Bronchus fibroblast of lung (primary cell): ENCODE data around the gene SOWAHA. TPM values are rescaled to one million over a fixed set of nuclear protein-coding genes. Genes with fewer than 3 reads are reported as not detected.

ENCODE experiments used
- total RNA-seq: library from RNA; depleted of rRNA; stranded (reverse); fragments of >200 nt; gene quantifications from 2 replicates; pipeline ENCODE4 v1.2.3, GENCODE V29; 2015

The SOWAHA gene
- under 0.01 TPM in 1 of 2 replicates, not detected in the other for total RNA-seq

GRCh38 chr5:132812781-132813598, at the start of gene SOWAHA:
SOWAHA (plus strand) TSS chr5:132813302; CDS start chr5:132813622, 320 bp downstream.

DNA sequence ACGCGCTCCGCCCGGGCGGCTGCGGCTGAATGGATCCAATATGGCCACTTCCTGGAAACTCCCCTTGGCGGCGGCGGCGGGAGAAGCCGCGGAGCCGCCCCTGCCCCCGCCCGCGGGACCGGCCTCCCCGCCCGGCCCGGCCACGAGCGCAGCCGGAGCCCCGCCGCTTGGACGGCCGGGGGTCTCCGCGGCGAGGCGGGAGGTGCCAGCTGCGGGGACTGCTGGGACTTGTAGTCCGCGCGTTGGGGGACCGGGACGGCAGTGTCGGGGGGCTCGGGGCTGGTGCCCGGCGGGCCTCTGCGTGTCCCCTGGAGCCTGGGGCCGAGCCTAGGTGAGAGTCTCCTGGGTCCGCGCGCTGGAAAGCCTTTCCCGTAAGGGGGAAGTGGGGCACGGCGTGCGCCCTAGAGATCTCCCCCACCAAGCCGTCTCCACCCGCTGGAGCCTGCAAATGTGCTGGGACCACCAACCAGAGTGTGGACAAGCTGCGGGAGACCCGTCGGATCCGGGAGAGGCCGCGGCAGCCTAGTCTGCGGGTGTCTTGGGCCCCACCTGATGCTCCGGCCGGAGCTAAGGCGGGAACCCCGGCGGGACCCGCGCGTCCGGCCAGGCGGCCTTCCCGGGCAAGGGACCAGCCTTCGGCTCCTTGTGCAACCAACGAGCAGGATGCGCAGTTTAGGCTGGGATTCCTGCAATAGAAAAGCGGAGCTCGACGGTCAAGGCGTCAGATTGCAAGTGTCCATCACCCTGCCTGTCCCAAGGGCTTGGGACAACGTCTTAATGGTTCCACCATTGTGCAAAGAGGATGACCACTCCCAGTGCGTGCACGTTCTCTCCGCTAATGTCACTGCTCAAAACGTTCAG, 35.7 kb upstream of the SOWAHA start, which contains the start of gene SEPTIN8:
Gene SEPTIN8, minus strand, starts transcription at position 31 of the 861 bp plus-strand sequence. CDS start 102 bp downstream, outside the sequence.

GRCh38 chr5:132830436-132831094, 17.5 kb downstream of the SOWAHA start, which contains the start of gene SHROOM1:
SHROOM1 (minus strand) TSS chr5:132830647; CDS start chr5:132826140, 4,507 bp downstream.

Other genes starting within 250 kb of the SOWAHA start
- gene IL13, start 155.1 kb upstream of the SOWAHA start, total RNA-seq = not detected in 2 replicates
- not detected in 2 replicates for gene IL4, start 139.3 kb upstream of the SOWAHA start, total RNA-seq
- 3.1 and 3.4 TPM in 2 replicates for gene KIF3A, start 75.8 kb upstream of the SOWAHA start, total RNA-seq
- not detected in 2 replicates for gene CCNI2, start 65.9 kb upstream of the SOWAHA start, total RNA-seq
- 41.9 and 45.1 TPM in 2 replicates for gene SEPTIN8, start 36.1 kb upstream of the SOWAHA start, total RNA-seq
- 8.1 and 12.9 TPM in 2 replicates for gene SHROOM1, start 17.3 kb downstream of the SOWAHA start, total RNA-seq
- gene GDF9, start 53.2 kb downstream of the SOWAHA start, total RNA-seq = 0.15 and 0.17 TPM in 2 replicates
- gene UQCRQ, start 53.3 kb downstream of the SOWAHA start, total RNA-seq = 186 and 237 TPM in 2 replicates
- gene LEAP2, start 60.4 kb downstream of the SOWAHA start, total RNA-seq = 0.34 and 0.45 TPM in 2 replicates
- 19.6 and 23.9 TPM in 2 replicates for gene AFF4, start 150.3 kb downstream of the SOWAHA start, total RNA-seq
- 7.9 and 8.9 TPM in 2 replicates for gene ZCCHC10, start 213.2 kb downstream of the SOWAHA start, total RNA-seq
- gene HSPA4, start 238.7 kb downstream of the SOWAHA start, total RNA-seq = 63.8 and 77.5 TPM in 2 replicates